ENCODE data around the gene BLOC1S1.

BLOC1S1 gene

GRCh38 chr12:55707219-55707671, 8.6 kb upstream of the BLOC1S1 start:
- no peak overlapping the region for H3K9ac ChIP-seq
- no peak overlapping the region for H3K4me3 ChIP-seq (ENCODE audit: low read depth, low read length)
- H3K27ac ChIP-seq = peak overlapping the region; percentile 6

GRCh38 chr12:55707841-55708694, 7.8 kb upstream of the BLOC1S1 start, which contains the start of gene ITGA7:
Gene ITGA7 (minus strand): TSS chr12:55707904. CDS start chr12:55707682, 222 bp downstream.
- Histone ChIP-seq H3K4me1 (no peaks in the 10 kb centered on the region), H3K36me3 (ENCODE audit: control insufficient read depth, insufficient read depth, low read length) (no peaks in the 10 kb centered on the region), H3K79me2 (no peaks in the 10 kb centered on the region), H3K27me3 (ENCODE audit: control insufficient read depth, insufficient read depth, low read length) (no peaks in the 10 kb centered on the region), H3K9ac (no peak within 1 kb of the TSS), H3K4me3 (ENCODE audit: low read depth, low read length) (peak within 1 kb of the TSS; percentile 48), H3K4me2 (ENCODE audit: low read length) (peak within 1 kb of the TSS; percentile 59), H3K9me3 (ENCODE audit: control insufficient read depth, low read length) (no peaks in the 10 kb centered on the region), H3K27ac (peak within 1 kb of the TSS; percentile 6), H2AFZ (peak within 1 kb of the TSS; percentile 79)
- TF ChIP-seq CTCF (IDR thresholded peaks at IDR 0.05) = no peak

More at GRCh38 chr12:55707219-55707671, 8.6 kb upstream of the BLOC1S1 start:
- Histone ChIP-seq H3K4me1 (no peaks in the 10 kb centered on the region), H2AFZ (peak overlapping the region; percentile 63), H3K79me2 (no peaks in the 10 kb centered on the region), H3K9me3 (ENCODE audit: control insufficient read depth, low read length) (no peaks in the 10 kb centered on the region), H3K36me3 (ENCODE audit: control insufficient read depth, insufficient read depth, low read length) (no peaks in the 10 kb centered on the region), H3K27me3 (ENCODE audit: control insufficient read depth, insufficient read depth, low read length) (no peaks in the 10 kb centered on the region), H3K4me2 (ENCODE audit: low read length) (no peak overlapping the region)
- no peak for TF ChIP-seq CTCF (IDR thresholded peaks at IDR 0.05)

- no peaks in the 10 kb centered on the region for H3K79me2 ChIP-seq
- no peaks in the 10 kb centered on the region for H3K9me3 ChIP-seq (ENCODE audit: control insufficient read depth, low read length)
- H3K27me3 ChIP-seq (ENCODE audit: control insufficient read depth, insufficient read depth, low read length) = no peaks in the 10 kb centered on the region
- no peak overlapping the region for H2AFZ ChIP-seq
- H3K4me1 ChIP-seq = no peaks in the 10 kb centered on the region
- H3K36me3 ChIP-seq (ENCODE audit: control insufficient read depth, insufficient read depth, low read length) = no peaks in the 10 kb centered on the region
- no peak for TF ChIP-seq CTCF (IDR thresholded peaks at IDR 0.05)
- H3K9ac ChIP-seq = no peak overlapping the region
- no peak overlapping the region for H3K4me3 ChIP-seq (ENCODE audit: low read depth, low read length)
- H3K27ac ChIP-seq = no peak overlapping the region
- no peak overlapping the region for H3K4me2 ChIP-seq (ENCODE audit: low read length)
Observed at GRCh38 chr12:55708695-55709233, 7.1 kb upstream of the BLOC1S1 start.

GRCh38 chr12:55711786-55712553, 3.9 kb upstream of the BLOC1S1 start:
- no peak overlapping the region for H3K27ac ChIP-seq
- no peaks in the 10 kb centered on the region for H3K27me3 ChIP-seq (ENCODE audit: control insufficient read depth, insufficient read depth, low read length)
- no peaks in the 10 kb centered on the region for H3K9me3 ChIP-seq (ENCODE audit: control insufficient read depth, low read length)
- H3K4me1 ChIP-seq = peaks cover under 1% of the 10 kb centered on the region
- no peak overlapping the region for H3K4me2 ChIP-seq (ENCODE audit: low read length)
- TF ChIP-seq CTCF (IDR thresholded peaks at IDR 0.05) = no peak
- H3K4me3 ChIP-seq (ENCODE audit: low read depth, low read length) = no peak overlapping the region
- no peaks in the 10 kb centered on the region for H3K79me2 ChIP-seq
- H2AFZ ChIP-seq = no peak overlapping the region
- H3K9ac ChIP-seq = no peak overlapping the region
- no peaks in the 10 kb centered on the region for H3K36me3 ChIP-seq (ENCODE audit: control insufficient read depth, insufficient read depth, low read length)
